B cell (primary cell): Measurements from ENCODE around the gene GPC5. TPM values are rescaled to one million over a fixed set of nuclear protein-coding genes. Genes with fewer than 3 reads are reported as not detected.

Experiments
- ATAC-seq: fragments of 200-7000 bp; cut with Tn5 transposase; one replicate; pipeline ENCODE4 v1.10.0; 2021; ENCODE audit warnings: low read depth, mild to moderate bottlenecking, moderate number of reproducible peaks, moderate library complexity
- CTCF ChIA-PET: fragments of 350-600 bp; sonication (Branson Sonifier 250); formaldehyde crosslinking; loops from one replicate; lab custom pipeline; 2021; ENCODE audit warnings: antibody characterized with exemption, inconsistent platforms; lab: Charles Lee
- POLR2A ChIA-PET: fragments of 350-600 bp; sonication (Branson Sonifier 250); formaldehyde crosslinking; loops from one replicate; lab custom pipeline; 2021; ENCODE audit warnings: antibody characterized with exemption; lab: Charles Lee
- DNase-seq: peaks from one replicate; pipeline ENCODE4 v3.0.0; 2013
- H2AFZ ChIP-seq: 2 replicates; pipeline ENCODE4 v1.6.1; 2012; ENCODE audit warnings: mild to moderate bottlenecking, low read depth, low read length; ENCODE audit not compliant: insufficient read depth, poor library complexity, severe bottlenecking
- H3K27ac ChIP-seq, 2 donors: 1 replicate in 1 of 2; 2 replicates in 1 of 2; pipeline ENCODE4 v1.5.1; 2012 to 2013; ENCODE audit warnings: low read length in 2 of 2, mild to moderate bottlenecking in 2 of 2, moderate library complexity in 1 of 2
- H3K27me3 ChIP-seq, 4 experiments: fragments of 200-600 bp in 1 of 4; sonication (generic) in 1 of 4; replicated peaks in 1 of 4; 1 replicate in 2 of 4; 2 replicates in 2 of 4; pipeline versions ENCODE4 v1.6.1 to v1.7.0; 2013 to 2016; ENCODE audit warnings: low read length in 3 of 4, mild to moderate bottlenecking in 2 of 4, mixed read lengths in 1 of 4, moderate library complexity in 1 of 4; ENCODE audit not compliant: insufficient read depth in 4 of 4, control insufficient read depth in 3 of 4; ENCODE audit errors: control extremely low read depth in 1 of 4
- H3K36me3 ChIP-seq, 2 experiments: replicated peaks in 1 of 2; 1 replicate in 1 of 2; 2 replicates in 1 of 2; pipeline versions ENCODE4 v1.6.1 to v1.7.1; 2013; ENCODE audit warnings: low read length in 1 of 2; ENCODE audit not compliant: insufficient read depth in 2 of 2, control insufficient read depth in 1 of 2; ENCODE audit errors: control extremely low read depth in 1 of 2, extremely low read depth in 1 of 2
- H3K4me1 ChIP-seq, 2 donors: fragments of 200-600 bp in 1 of 2; sonication (generic) in 1 of 2; 1 replicate in 1 of 2; 2 replicates in 1 of 2; pipeline versions ENCODE4 v1.5.1 to v1.6.1; 2013 to 2017; ENCODE audit warnings: low read length in 2 of 2; ENCODE audit not compliant: control insufficient read depth in 2 of 2, insufficient read depth in 2 of 2
- H3K4me2 ChIP-seq: replicated peaks from 2 replicates; pipeline ENCODE3; 2012; ENCODE audit warnings: mild to moderate bottlenecking, low read depth, low read length; ENCODE audit not compliant: poor library complexity, severe bottlenecking
- H3K4me3 ChIP-seq, 5 experiments: fragments of 200-600 bp in 1 of 5; sonication (generic) in 1 of 5; 1 replicate in 3 of 5; 2 replicates in 2 of 5; pipeline versions ENCODE4 v1.5.1 to v1.7.0; 2011 to 2016; ENCODE audit warnings: low read length in 4 of 5, mild to moderate bottlenecking in 4 of 5, low read depth in 2 of 5, control low read depth in 1 of 5, moderate library complexity in 1 of 5; ENCODE audit not compliant: insufficient read depth in 1 of 5; ENCODE audit errors: control extremely low read depth in 1 of 5, extremely low read depth in 1 of 5
- H3K79me2 ChIP-seq: fragments of 200-600 bp; sonication (generic); one replicate; pipeline ENCODE4 v1.6.0; 2016; ENCODE audit warnings: low read length; ENCODE audit not compliant: control insufficient read depth, insufficient read depth
- H3K9ac ChIP-seq: fragments of 200-600 bp; sonication (generic); 2 replicates; pipeline ENCODE4 v1.6.1; 2017; ENCODE audit warnings: mild to moderate bottlenecking, low read length, moderate library complexity
- H3K9me3 ChIP-seq, 3 donors: one replicate each; pipeline versions ENCODE4 v1.6.1 to v1.7.1; 2013; ENCODE audit warnings: low read length in 2 of 3; ENCODE audit not compliant: control insufficient read depth in 2 of 3, insufficient read depth in 1 of 3; ENCODE audit errors: control extremely low read depth in 1 of 3
- H4K20me1 ChIP-seq: 2 replicates; pipeline ENCODE4 v1.6.0; 2012; ENCODE audit warnings: mild to moderate bottlenecking, low read length; ENCODE audit not compliant: insufficient read depth, control insufficient read depth, poor library complexity, severe bottlenecking
- H3K27ac Mint-ChIP-seq: one replicate; pipeline ENCODE4 v1.8.0; 2021; ENCODE audit warnings: mixed read lengths
- H3K27me3 Mint-ChIP-seq: one replicate; pipeline ENCODE4 v1.8.0; 2021; ENCODE audit warnings: mixed read lengths
- H3K4me1 Mint-ChIP-seq: one replicate; pipeline ENCODE4 v1.8.0; 2021; ENCODE audit warnings: mixed read lengths
- H3K4me3 Mint-ChIP-seq: one replicate; pipeline ENCODE4 v1.8.0; 2021; ENCODE audit warnings: mixed read lengths
- H3K9me3 Mint-ChIP-seq: one replicate; pipeline ENCODE4 v1.8.0; 2022; ENCODE audit warnings: mixed read lengths; ENCODE audit not compliant: insufficient read depth
- CTCF ChIP-seq: fragments of 200-600 bp; IDR thresholded peaks from one replicate; pipeline ENCODE4 v1.8.0; 2022; ENCODE audit warnings: antibody characterized with exemption, mild to moderate bottlenecking
- EZH2 ChIP-seq: IDR thresholded peaks from 2 replicates; pipeline ENCODE4 v1.6.1; 2012; ENCODE audit warnings: borderline replicate concordance, low read depth, mild to moderate bottlenecking, moderate library complexity, low read length; ENCODE audit not compliant: insufficient read depth, poor library complexity, severe bottlenecking
- WGBS: methylation state at CpG from one replicate; pipeline ENCODE4 v1.1.5; 2013; ENCODE audit warnings: missing lambda C conversion rate; ENCODE audit not compliant: insufficient coverage; 5-methylcytosine and 5-hydroxymethylcytosine counted together
- intact Hi-C: fragments of 100-400 bp; cut with micrococcal nuclease; formaldehyde crosslinking; loops from one replicate; pipeline ENCODE4 v1.10.0; 2022
- polyA plus RNA-seq: library from polyadenylated mRNA; depleted of rRNA; stranded (reverse); fragments of >200 nt; gene quantifications from 2 replicates; pipeline ENCODE4 v1.2.3, GENCODE V29; 2012
- total RNA-seq, 2 donors: library from RNA; stranded (reverse); fragments of 120-200 nt in 1 of 2; gene quantifications; 1 replicate in 1 of 2; 2 replicates in 1 of 2; pipeline versions ENCODE4 v1.2.3 to v1.2.4, GENCODE V29; 2013 to 2022

GPC5 gene
- total and polyA plus RNA-seq, 2 donors (not counting 1 experiment from before 2014, with no cell fraction given): 0.15 to 0.30 TPM

GRCh38 chr13:91893040-91893439 lies 494.6 kb downstream of the GPC5 start:
- H3K4me3 Mint-ChIP-seq: no peak overlapping the region
- no peaks in the 10 kb centered on the region for H3K4me1 ChIP-seq
- no peaks in the 10 kb centered on the region for H3K79me2 ChIP-seq
- H2AFZ ChIP-seq: no peak overlapping the region
- no peak overlapping the region for H3K4me2 ChIP-seq
- H3K9me3 ChIP-seq: no peaks in the 10 kb centered on the region
- TF ChIP-seq CTCF (no peak), EZH2 (no peak)
- DNase-seq (no peak), ATAC-seq (no peak)
- no peaks in the 10 kb centered on the region for H3K27me3 ChIP-seq
- H3K9ac ChIP-seq: no peak overlapping the region
- H3K9me3 Mint-ChIP-seq: peaks cover 9% of the 10 kb centered on the region
- H3K27ac ChIP-seq: no peak overlapping the region
- H4K20me1 ChIP-seq: no peaks in the 10 kb centered on the region
- WGBS: no CpG with 5 or more reads among the region's 2 CpGs
- ChIA-PET POLR2A (no interaction called here), CTCF (no interaction called here)
- no peaks in the 10 kb centered on the region for H3K36me3 ChIP-seq
- intact Hi-C loops: no loop called here
- H3K4me3 ChIP-seq: no peak overlapping the region
- no peaks in the 10 kb centered on the region for H3K4me1 Mint-ChIP-seq
- H3K27ac Mint-ChIP-seq: no peak overlapping the region
- H3K27me3 Mint-ChIP-seq: no peaks in the 10 kb centered on the region

- ChIA-PET CTCF (no interaction called here), POLR2A (no interaction called here)
- Histone ChIP-seq H3K27ac (no peak overlapping the region), H3K4me2 (no peak overlapping the region), H2AFZ (no peak overlapping the region), H3K9ac (no peak overlapping the region), H3K79me2 (no peaks in the 10 kb centered on the region), H3K9me3 (no peaks in the 10 kb centered on the region), H4K20me1 (no peaks in the 10 kb centered on the region), H3K4me3 (no peak overlapping the region), H3K4me1 (no peaks in the 10 kb centered on the region), H3K36me3 (no peaks in the 10 kb centered on the region), H3K27me3 (no peaks in the 10 kb centered on the region)
- TF ChIP-seq CTCF (no peak), EZH2 (no peak)
- no CpG with 5 or more reads among the region's 2 CpGs for WGBS
- ATAC-seq (no peak), DNase-seq (no peak)
- H3K9me3 Mint-ChIP-seq: peaks cover 5% of the 10 kb centered on the region
- no peaks in the 10 kb centered on the region for H3K4me1 Mint-ChIP-seq
- H3K27me3 Mint-ChIP-seq: no peaks in the 10 kb centered on the region
- H3K27ac Mint-ChIP-seq: no peak overlapping the region
- intact Hi-C loops: no loop called here
- no peak overlapping the region for H3K4me3 Mint-ChIP-seq
These were observed 495.9 kb downstream of the GPC5 start for GRCh38 chr13:91894316-91894715.
